ENCODE data around the gene SF3B5. TPM values are rescaled to one million over a fixed set of nuclear protein-coding genes. Genes with fewer than 3 reads are reported as not detected.
"Not testable (repeated sequence)": the region's sequence is repeated elsewhere in the genome, so short reads cannot be mapped to it uniquely, and the experiment has no call there.

The SF3B5 gene
- total RNA-seq, 1 experiment from 2014 or later = 211 TPM

DNA sequence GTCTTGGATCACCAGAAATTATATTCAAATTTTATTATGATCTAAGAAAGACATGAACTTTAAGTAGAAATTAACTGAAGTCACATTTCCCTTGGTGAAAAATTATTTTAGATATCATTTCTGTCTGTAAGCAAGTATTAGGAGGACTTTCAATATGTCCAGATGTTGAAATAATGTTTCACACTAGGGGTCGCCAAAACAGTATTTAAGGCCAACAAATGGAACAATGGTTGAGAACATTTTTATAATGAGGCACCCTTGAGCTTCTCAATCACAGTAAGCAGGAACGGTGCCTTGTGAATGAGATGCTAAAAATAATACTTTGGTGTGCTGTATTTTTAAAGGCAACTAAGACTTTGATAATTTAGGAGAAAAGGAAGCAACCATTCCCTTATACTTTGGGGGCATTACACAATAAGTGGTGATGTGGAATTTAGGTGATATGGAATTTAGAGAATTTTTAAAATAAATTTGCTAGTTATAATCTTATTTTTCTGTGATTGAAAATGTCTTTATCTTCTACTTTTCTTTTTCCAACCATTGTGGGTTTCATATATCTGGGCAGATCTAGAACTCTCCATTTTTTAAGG, 9.6 kb upstream of the SF3B5 start:
- DNase-seq (ENCODE audit: low read depth) = peak; percentile 80

DNA sequence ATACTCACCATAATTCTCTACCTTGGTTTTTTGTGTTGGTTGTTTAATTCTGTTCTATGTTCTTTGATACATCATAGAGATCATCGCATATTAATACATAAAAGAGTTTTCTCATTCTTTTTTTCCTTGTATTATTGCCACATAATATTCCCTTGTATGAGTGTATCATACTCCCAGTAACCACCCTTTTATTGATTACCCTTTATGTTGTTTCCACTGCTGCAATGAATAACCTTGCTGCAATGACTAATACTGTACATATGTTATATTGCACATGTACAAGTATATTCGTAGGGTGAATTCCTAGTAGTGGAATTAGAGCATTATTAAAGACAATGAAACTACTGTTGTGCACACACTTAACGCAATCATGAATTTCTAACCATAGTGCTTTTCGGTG, 9.1 kb upstream of the SF3B5 start:
- no peak for DNase-seq (ENCODE audit: low read depth)

DNA sequence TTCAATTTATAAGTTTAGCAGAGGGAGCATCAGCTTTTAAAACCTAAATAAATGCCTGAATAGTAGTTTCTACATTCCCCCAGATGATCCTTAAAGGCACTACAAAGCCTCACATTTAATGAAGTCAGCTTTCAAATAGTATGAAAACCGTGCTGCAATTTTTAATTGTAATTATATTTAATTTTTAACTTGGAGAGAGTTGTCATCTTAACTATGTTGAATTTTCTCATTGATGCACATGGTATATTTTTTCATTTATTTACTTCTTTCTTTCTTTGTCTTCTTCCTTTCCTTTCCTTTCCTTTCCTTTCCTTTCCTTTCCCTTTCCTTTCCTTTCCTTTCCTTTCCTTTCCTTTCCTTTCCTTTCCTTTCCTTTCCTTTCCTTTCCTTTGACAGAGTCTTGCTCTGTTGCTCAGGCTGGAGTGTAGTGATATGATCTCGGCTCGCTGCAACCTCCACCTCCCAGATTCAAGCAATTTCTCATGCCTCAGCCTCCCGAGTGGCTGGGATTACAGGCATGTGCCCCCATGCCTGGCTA, 7.7 kb upstream of the SF3B5 start:
- DNase-seq (ENCODE audit: low read depth) = no peak

DNA sequence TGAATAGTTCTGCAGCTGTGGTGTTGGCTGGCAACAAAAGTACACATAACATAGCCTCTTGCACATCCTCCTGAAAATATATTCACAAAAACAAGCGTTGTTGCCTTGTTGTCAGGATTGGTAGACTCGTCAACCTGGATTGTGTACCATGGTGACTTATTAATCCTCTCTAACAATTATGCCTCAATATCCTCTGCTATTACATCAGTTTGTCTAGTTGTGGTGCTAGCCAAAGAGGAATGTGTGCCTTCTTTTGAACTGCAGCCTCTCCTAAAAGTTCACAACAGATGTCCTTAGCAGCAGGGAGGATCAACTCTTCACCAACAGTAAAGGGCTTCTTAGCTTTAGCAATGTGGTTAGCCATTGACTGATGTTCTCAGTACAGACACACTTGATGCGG, 3.6 kb upstream of the SF3B5 start:
- DNase-seq (ENCODE audit: low read depth) = peak; percentile 9

DNA sequence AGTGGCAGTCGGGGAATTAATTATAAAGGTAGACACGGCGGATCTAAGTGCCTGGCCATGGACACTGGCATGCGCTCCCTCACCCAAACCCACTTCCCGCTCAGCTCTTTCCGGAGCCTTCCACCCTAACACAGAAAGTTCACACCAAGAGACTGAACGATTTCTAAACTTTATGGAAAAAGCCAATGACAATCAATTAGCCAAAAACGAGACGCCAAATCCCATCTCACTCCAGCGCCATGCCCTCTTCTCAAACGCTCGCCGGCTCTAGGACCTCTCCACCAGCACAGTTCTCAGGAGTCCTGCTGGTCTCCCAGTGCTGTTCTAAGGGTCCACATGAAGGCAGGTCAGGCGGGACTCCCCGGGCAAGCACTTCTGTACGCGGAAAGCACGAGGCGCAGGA, 641 bp downstream of the SF3B5 start:
- no peak for DNase-seq (ENCODE audit: low read depth)

DNA sequence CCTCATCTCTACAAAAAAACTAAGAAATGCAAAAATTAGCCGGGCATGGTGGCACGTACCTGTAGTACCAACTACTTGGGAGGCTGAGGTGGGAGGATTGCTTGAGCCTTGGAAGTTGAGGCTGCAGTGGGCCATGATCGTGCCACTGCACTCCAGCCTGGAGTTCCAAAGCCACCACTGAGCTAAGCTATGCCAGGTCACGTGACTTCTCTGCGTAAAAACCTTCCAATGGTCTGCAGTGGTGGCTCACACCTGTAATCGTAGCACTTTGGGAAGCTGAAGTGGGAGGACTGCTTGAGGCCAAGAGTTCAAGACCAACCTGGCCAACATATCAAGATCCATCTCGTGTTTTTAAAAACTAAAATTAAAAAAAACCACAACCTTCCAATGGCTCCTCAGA, 1.7 kb downstream of the SF3B5 start:
- DNase-seq (ENCODE audit: low read depth) = no peak

DNA sequence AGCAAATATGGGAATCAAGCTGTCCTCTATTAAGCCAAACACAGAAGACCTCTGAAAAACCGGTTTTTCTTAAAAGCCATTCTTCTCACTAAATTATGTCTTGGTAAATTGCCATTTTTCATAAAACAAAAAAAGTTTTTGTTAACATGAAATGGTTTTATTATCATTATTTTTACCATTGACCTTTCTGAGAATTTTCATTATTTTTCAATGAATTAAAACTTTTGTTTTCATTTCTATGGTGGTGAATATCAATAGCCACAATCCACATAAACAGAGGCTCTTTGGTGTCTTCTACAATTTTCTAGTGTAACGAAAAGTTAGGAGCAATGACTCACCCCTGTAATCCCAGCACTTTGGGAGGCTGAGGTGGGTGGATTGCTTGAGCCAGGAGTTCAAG, 2.1 kb downstream of the SF3B5 start:
- DNase-seq (ENCODE audit: low read depth) = no peak

DNA sequence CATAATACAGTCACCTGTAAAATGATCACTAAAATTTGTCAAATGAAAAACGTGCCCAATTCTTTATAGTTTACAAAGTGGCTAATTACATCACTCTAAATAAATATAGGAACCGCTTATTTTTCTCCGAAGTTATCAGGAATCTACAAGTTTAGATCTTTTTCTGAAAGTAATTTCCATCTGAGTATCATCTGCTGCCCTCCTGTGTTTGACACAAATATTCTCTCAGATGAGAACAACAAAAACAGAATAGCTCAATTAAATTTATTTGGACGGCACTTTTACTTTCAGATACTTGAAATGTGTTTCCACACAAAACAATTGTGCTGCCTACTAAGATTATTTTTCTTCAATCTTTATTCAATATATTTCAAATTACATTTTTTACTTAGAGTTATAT, 5.0 kb downstream of the SF3B5 start:
- no peak for DNase-seq (ENCODE audit: low read depth)

DNA sequence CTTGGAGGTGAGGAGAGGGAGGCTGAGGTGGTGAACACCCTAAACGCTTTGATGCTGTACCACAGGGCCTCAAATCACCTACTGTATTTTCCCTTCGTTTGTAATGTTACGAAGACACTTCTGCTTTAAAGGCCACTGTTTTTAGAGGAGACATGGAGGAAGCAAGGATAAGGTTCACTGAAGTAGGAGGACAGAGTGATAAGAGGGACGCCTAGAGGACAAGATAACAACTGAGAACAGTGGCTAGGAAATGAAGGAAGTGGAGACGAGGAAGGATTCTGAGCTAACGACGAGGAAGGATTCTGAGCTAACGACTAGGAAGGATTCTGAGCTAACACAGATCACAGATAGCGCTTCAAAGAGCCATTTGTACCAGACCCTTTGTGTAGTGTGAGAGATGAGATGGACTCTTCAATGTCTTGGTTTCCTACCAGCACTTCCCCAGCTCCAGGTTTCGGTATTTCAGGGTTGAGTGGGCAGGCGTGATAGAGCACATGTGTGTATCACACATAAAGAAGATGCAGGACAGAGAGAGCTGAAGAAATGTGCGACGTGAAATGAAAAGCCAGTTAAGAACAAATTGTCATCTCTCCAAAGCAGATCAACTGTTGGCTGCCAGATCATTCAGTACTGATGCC, 7.5 kb downstream of the SF3B5 start:
- DNase-seq (ENCODE audit: low read depth) = no peak

DNA sequence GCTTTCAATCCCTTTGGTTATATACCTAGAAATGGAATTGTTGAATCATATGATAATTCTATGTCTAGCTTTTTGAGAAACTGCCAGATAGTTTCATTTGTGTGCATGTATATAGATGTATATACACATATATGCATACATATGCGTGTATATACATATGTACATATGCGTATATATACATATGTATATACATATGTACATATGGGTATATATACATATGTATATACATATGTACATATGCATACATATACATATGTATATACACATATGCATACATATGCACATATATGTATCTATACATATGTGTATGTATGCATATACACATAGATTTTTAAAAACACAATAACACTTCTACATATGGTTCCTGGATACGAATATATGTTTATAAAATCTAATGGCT, 8.4 kb downstream of the SF3B5 start:
- no peak for DNase-seq (ENCODE audit: low read depth)

DNA sequence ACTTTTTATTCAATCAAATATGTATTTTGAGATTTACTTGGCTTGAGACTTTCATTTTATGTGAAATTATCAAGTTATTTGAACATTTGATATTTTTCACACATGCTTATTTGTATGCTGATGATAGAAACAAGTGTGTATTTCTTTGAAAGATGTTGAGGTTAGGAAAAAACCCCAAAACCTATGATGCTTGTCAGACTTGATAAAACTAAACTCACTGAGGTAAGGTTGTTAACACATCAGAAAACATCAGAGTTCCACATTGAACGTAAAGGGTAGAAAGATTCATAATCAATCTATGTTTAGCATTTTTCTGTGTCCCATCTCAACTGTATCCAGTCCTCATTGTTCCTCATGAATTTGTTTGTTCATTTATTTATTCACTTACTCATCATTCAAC, 12.2 kb downstream of the SF3B5 start:
- DNase-seq (ENCODE audit: low read depth) = no peak

DNA sequence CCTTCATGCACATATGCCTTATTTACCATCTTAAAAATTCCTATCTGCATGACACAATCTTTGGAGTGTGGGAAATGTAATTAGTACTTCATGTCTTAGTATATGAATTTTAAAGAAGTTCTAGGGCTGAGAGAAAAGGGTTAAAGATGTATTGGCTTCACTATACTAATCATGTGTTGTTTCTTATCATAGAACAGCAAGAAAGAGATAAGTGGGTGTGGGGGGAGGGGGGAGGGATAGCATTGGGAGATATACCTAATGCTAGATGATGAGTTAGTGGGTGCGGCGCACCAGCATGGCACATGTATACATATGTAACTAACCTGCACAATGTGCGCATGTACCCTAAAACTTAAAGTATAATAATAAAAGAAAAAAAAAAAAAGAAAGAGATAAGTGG, 13.0 kb downstream of the SF3B5 start:
- DNase-seq (ENCODE audit: low read depth) = not testable (repeated sequence)

DNA sequence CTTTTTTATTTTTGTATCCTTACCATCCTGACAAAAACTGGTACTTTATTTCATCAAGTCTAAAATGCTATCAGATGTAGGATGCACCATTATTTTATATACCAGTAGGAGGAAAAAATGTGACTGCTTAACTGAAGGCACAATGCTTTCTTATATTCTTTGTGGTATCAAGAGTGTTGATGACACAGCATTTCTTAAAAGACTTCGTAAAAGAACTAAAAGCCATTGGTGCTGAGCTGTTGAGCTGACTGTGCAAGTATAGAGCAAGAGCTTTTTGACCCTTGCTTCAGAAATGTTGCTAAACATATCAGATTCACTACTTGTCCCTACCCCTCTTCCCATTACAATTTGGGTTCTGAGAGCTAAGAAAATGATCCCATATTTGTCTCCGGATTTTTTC, 17.5 kb downstream of the SF3B5 start:
- DNase-seq (ENCODE audit: low read depth) = no peak

DNA sequence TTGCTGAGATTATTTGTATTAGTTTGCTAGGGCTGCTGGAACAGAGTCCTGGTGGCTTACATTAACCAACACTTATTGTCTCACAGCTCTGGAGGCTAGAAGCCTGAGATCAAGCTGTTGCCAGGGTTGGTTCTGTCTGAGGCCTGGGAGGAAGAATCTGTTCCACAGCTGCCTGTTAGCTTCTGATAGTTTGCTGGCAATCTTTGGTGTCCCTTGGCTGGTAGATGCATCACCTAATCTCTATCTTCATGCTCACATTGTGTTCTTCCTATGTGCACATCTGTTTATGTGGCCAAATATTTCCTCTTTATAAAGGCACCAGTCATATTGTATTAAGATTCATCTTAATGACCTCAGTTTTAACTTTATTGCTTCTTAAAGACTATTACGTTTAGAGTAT, 19.5 kb downstream of the SF3B5 start:
- DNase-seq (ENCODE audit: low read depth) = no peak

DNA sequence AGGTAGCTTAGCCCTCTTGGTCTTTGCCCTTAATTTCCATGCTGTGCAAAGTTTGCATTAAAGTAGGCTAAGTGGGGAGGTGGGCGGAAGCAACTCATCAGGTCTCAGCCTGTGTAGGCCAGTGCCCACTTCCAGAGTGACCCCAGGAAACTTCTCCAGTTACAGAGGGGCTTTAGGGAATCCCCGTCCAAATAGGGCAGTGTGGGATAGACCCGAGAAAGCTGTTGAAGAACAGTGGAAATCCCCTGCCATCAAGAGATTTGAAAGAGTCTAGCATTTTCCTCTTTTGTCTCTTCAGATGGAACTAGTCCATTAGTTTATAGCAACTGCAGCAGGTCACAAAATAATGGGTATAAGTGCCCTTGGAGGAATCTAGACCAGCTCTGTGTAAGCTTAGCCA, 20.2 kb downstream of the SF3B5 start:
- DNase-seq (ENCODE audit: low read depth) = no peak

DNA sequence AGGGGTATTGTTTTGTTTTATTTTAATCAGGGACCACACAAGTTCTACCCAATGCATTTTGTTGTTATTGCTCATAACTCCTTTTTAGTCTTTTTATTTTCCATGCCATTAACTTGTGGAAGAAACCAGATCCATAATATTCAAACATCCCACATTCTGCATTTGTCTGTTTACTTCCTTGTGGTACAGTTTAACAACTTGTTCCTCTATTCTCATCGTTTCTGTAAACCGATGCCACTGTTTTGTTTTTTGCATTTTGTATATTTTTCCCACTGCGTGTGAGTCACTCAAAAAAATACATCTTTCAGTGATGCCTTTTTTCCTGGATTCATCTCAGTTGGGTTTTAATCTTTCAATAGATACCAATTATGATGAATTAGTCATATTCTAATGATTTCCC, 22.3 kb downstream of the SF3B5 start:
- DNase-seq (ENCODE audit: low read depth) = no peak

DNA sequence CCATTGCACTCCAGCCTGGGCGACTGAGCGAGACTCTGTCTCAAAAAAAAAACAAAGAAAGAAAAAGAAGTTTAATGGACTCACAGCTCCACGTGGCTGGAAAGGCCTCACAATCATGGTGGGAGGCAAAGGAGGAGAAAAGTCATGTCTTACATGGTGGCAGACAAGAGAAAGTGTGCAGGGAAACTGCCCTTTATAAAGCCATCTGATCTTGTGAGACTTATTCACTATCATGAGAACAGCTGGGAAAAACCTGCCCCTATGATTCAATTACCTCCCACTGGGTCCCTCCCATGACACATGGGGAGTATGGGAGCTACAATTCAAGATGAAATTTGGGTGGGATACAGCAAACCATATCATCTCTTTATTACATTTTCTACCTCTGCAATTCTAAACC, 25.9 kb downstream of the SF3B5 start:
- DNase-seq (ENCODE audit: low read depth) = no peak

DNA sequence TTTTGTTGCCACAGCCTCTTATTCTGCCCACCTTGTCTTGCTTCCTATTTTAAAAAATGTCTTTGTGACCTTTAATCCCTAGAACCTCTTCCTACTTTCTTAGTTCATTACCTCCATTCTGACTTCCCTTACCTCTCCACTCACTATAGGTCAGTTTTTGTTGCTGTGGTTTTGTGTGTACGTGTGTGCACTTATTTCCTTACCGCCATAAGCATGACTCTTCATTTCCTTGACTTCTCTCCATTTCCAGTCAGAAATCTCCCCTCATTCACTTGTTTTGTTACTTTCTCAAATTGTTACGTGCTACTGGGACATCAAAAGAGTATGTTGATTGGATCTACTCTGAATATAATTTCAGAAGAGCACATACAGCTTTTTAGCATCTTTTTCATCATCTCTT, 26.6 kb downstream of the SF3B5 start:
- DNase-seq (ENCODE audit: low read depth) = no peak

DNA sequence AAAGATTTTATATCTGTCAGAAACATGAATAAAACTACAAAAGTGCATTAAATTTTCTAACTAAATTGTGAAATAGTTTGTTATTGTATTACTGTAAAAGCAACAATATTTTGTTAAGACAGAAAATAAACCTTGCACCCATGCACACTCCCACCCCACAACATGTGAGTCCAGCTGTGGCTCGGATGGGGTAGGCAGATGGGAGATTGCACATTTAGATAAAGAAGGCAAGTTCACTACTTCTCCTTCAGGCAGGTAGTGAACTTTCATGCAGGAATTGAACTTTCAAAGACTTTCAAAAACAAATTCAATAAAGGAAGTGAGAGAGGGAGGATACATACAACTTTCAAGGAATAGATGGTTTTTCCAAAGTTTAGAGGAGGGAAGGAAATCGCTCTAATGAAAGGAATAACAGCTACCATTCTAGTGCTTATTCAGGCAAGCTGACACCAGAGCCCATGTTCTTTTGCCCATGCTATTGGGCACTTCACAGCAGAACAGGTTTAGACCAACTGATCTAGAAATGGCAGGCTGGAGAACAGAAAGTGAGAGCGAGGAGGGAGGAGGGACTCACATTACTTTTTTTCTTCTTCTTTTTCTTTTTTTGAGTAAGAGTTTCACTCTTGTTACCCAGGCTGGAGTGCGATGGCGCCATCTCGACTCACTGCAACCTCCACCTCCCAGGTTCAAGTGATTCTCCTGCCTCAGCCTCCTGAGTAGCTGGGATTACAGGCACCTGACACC, 28.5 kb downstream of the SF3B5 start:
- DNase-seq (ENCODE audit: low read depth) = no peak

DNA sequence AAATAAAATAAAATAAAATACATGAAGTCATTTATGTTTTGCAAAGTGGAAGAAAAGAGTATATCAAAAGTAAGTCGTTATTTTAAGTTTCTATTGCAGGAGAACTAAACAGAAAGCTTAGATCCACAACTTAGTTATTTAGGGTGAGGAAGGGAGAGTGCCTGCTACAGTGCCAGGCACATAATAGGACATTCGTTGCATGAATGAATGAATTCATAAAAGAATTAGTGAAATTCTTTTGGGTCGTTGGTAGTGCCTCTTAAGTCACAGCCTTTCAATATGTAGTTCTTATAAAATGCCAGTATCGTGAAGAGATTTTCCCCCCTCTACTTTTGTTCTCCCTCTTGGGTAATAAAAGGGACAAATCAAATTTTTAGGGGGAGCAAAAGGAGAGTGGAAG, 29.1 kb downstream of the SF3B5 start:
- no peak for DNase-seq (ENCODE audit: low read depth)

DNA sequence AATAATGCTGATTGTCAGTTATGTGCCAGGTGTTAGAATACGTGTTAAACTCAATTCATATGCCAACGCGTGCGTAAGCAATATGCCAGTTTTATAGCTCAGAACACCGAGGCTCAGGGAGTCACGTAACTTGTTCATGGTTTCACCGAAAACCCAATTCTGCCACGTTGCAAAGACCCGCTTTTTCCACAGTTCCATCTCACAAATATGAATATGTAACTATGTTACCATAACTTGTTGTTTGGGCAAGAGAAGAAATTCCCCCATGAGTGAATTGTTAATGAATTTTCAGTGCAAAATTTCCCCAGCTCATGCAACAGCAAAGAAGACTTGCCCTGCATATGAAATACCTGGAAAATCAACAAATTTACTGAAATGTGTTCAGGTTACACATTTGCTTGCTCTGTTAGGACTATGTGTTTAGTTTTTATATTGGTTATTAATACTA, 30.1 kb downstream of the SF3B5 start:
- DNase-seq (ENCODE audit: low read depth) = no peak

DNA sequence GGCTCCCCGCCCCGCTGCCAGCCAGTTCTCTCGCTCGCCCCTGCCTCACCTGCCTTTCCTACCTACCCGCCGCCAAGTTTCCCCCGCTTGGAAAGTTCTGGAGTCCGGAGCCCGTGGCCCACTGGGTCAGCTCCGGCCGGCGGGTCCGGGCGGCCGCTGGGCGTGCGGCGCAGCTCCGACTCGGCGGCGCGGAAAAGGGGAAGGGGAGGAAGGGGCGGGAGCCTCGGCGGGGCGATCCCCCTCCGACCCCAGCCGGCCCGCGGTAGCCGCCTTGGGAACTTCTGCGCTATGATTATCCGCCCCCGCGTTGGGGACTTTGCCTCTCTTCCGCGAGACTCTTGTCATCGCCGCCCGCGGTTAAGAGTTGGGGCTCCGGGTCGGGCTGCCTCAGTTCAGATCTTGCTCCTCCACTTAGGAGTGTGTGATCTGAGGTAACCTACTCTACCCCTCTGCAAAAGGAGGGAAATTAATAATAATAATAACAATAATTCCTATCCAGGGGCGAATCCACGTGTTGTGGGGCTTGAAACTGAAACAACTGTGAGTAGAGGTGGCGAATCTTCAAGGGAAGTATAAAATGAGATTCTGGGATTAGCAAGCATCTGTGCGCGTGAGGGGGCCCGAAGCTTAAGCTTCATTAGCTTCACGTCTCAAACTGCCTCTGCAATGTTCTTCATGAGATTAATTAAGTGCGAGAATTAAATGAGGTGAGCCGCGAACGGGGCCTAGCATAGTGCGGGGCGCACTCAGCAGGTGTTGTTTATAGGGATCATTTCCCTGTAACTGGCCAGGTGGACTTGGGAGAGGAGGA, 30.8 kb downstream of the SF3B5 start:
- DNase-seq (ENCODE audit: low read depth) = peak; percentile 8
